ENCODE measurements around the gene SORCS1.

GRCh38 chr10:107164992-107165391 is 486 bp upstream of the SORCS1 start:
- TF ChIP-seq JUND (IDR thresholded peaks at IDR 0.05) (no peak), CTCF (IDR thresholded peaks at IDR 0.05; ENCODE audit: low read depth, low read length, missing input control) (no peak), YY1 (IDR thresholded peaks at IDR 0.05) (no peak), RAD21 (IDR thresholded peaks at IDR 0.05) (no peak), RXRA (IDR thresholded peaks at IDR 0.05) (no peak), REST (IDR thresholded peaks at IDR 0.05) (no peak), TAF1 (conservative IDR thresholded peaks at IDR 0.05) (no peak), HNF4A (conservative IDR thresholded peaks at IDR 0.05) (no peak), MAX (IDR thresholded peaks at IDR 0.05) (no peak), EGR1 (IDR thresholded peaks at IDR 0.05; ENCODE audit: low read depth in 2 of 2) (no peak), ATF3 (IDR thresholded peaks at IDR 0.05) (no peak)
